GM18502 (cell line): ENCODE results near the gene ICAM2.
"Not testable (repeated sequence)": the region's sequence is repeated elsewhere in the genome, so short reads cannot be mapped to it uniquely, and the experiment has no call there.

ENCODE experiments used
- ATAC-seq: cut with Tn5 transposase; IDR thresholded peaks from one replicate; pipeline ENCODE4 v1.9.1; 2021; ENCODE audit warnings: mild to moderate bottlenecking; ENCODE audit not compliant: unreplicated experiment, poor library complexity

Gene ICAM2

GRCh38 chr17:63982641-63983040, 37.8 kb downstream of the ICAM2 start:
- not testable (repeated sequence) for ATAC-seq

GRCh38 chr17:63978272-63979200, 41.9 kb downstream of the ICAM2 start:
- no peak for ATAC-seq

GRCh38 chr17:63976702-63977101, 43.7 kb downstream of the ICAM2 start:
- no peak for ATAC-seq

GRCh38 chr17:63975541-63976092, 44.8 kb downstream of the ICAM2 start:
- ATAC-seq, result no peak

GRCh38 chr17:63974594-63975192, 45.7 kb downstream of the ICAM2 start:
- ATAC-seq, result no peak

- no peak for ATAC-seq
These were observed 46.4 kb downstream of the ICAM2 start for GRCh38 chr17:63973930-63974593.

GRCh38 chr17:63973247-63973646, 47.2 kb downstream of the ICAM2 start:
- no peak for ATAC-seq

- no peak for ATAC-seq
These were observed 47.6 kb downstream of the ICAM2 start, which contains the start of gene SCN4A for GRCh38 chr17:63972796-63973195. SCN4A (minus strand) TSS chr17:63972918; CDS start chr17:63972841, 77 bp downstream.

- ATAC-seq, result no peak
These were observed 51.2 kb downstream of the ICAM2 start for GRCh38 chr17:63969278-63969677.

- ATAC-seq, result no peak
These were observed 52.5 kb downstream of the ICAM2 start for GRCh38 chr17:63967953-63968352.

- ATAC-seq, result peak; percentile 50
These were observed 53.7 kb downstream of the ICAM2 start for GRCh38 chr17:63966646-63967264.

- ATAC-seq, result no peak
These were observed 57.3 kb downstream of the ICAM2 start for GRCh38 chr17:63963123-63963522.

GRCh38 chr17:63962298-63962744, 58.1 kb downstream of the ICAM2 start:
- ATAC-seq, result no peak

GRCh38 chr17:63961355-63962212, 58.8 kb downstream of the ICAM2 start:
- ATAC-seq, result peak; percentile 57

GRCh38 chr17:63960430-63960829, 60.0 kb downstream of the ICAM2 start:
- ATAC-seq, result no peak

GRCh38 chr17:63960006-63960405, 60.4 kb downstream of the ICAM2 start:
- no peak for ATAC-seq

GRCh38 chr17:63956296-63956920, 64.0 kb downstream of the ICAM2 start:
- no peak for ATAC-seq

- ATAC-seq, result no peak
These were observed 64.6 kb downstream of the ICAM2 start for GRCh38 chr17:63955791-63956190.

- ATAC-seq, result no peak
These were observed 65.2 kb downstream of the ICAM2 start for GRCh38 chr17:63955232-63955631.
